Measurements from ENCODE around the gene RRP1. TPM values are rescaled to one million over a fixed set of nuclear protein-coding genes. Genes with fewer than 3 reads are reported as not detected.
"Not testable (repeated sequence)": the region's sequence is repeated elsewhere in the genome, so short reads cannot be mapped to it uniquely, and the experiment has no call there.

The RRP1 gene
- total RNA-seq, 2 donors from 2014 or later = 5.7 to 10.0 TPM

DNA sequence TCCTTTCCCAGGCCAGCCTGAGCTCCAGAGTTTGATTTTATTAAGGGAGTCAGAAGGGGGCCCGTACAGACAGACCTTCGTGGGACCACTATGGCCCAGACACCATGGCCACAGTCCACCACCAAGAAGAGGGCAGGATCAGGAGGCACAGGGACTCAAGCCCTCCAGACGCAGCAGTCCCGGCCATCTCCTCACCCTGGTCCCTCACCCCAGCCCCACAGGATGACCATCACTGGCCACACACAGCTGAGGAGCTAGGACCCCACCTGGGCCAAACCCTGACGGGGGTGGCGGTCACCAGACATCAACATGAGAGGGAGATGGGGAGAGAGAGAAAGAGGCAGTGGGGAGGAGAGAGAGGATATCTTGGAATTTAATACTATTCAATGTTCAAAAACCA, 46.5 kb downstream of the RRP1 start:
- Histone ChIP-seq H3K4me1 (no peaks in the 10 kb centered on the region), H3K4me3 (no peak overlapping the region), H3K9me3 (no peaks in the 10 kb centered on the region), H3K27me3 (no peaks in the 10 kb centered on the region), H3K27ac (no peak overlapping the region), H3K36me3 (no peaks in the 10 kb centered on the region)
- no peak for TF ChIP-seq CTCF (IDR thresholded peaks at IDR 0.05)
- no peak for DNase-seq (ENCODE audit: low spot score)

DNA sequence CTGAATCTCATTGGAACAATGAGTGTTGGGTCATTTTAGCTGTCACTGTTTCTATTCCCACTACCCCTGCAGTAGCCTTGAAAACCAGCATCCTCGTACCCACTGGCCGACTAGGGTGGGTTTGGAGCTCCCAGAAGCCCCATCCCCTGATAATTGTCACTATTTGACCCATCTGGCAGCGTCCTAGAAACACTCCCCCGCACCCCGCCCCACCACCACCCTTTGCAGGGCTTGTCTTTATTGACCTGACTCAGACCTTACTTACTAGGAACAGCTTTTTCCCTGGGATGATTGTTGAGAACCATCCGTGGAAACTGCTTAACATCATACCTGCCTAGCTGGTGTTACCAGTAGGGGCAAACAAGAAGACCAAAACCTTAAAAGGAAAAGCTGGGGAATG, 47.2 kb downstream of the RRP1 start:
- H3K4me1 ChIP-seq = no peaks in the 10 kb centered on the region
- no peak overlapping the region for H3K27ac ChIP-seq
- no peaks in the 10 kb centered on the region for H3K27me3 ChIP-seq
- no peaks in the 10 kb centered on the region for H3K9me3 ChIP-seq
- H3K36me3 ChIP-seq = no peaks in the 10 kb centered on the region
- no peak for DNase-seq (ENCODE audit: low spot score)
- no peak overlapping the region for H3K4me3 ChIP-seq
- TF ChIP-seq CTCF (IDR thresholded peaks at IDR 0.05) = no peak

GRCh38 chr21:43840259-43840658, 50.9 kb downstream of the RRP1 start:
- no peaks in the 10 kb centered on the region for H3K36me3 ChIP-seq
- no peak for DNase-seq (ENCODE audit: low spot score)
- TF ChIP-seq CTCF (IDR thresholded peaks at IDR 0.05) = no peak
- no peak overlapping the region for H3K4me3 ChIP-seq
- no peaks in the 10 kb centered on the region for H3K4me1 ChIP-seq
- H3K27ac ChIP-seq = no peak overlapping the region
- H3K9me3 ChIP-seq = no peaks in the 10 kb centered on the region
- H3K27me3 ChIP-seq = no peaks in the 10 kb centered on the region

DNA sequence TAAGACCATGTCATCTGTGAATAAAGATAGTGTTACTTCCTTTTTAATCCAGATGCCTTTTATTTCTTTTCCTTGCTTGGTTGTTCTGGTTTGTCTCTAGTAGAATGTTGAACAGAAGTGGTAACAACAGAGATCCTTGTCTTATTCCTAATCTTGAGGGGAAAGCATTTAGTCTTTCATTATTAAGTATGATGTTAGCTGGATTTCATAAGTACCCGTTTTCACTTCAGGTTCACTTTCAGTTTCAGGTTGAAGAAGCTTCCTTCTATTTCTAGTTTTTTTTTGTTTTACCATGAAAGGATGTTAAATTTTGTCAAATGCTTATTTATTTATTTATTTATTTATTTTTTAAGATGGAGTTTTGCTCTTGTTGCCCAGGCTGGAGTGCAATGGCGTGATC, 53.4 kb downstream of the RRP1 start:
- Histone ChIP-seq H3K4me1 (no peaks in the 10 kb centered on the region), H3K9me3 (no peaks in the 10 kb centered on the region), H3K36me3 (no peaks in the 10 kb centered on the region), H3K4me3 (no peak overlapping the region), H3K27ac (no peak overlapping the region), H3K27me3 (no peaks in the 10 kb centered on the region)
- TF ChIP-seq CTCF (IDR thresholded peaks at IDR 0.05) = no peak
- DNase-seq (ENCODE audit: low spot score) = no peak

GRCh38 chr21:43844906-43845305, 55.5 kb downstream of the RRP1 start:
- H3K27me3 ChIP-seq; H3K4me3 ChIP-seq; DNase-seq (ENCODE audit: low spot score); H3K9me3 ChIP-seq; H3K36me3 ChIP-seq; H3K4me1 ChIP-seq; H3K27ac ChIP-seq: not testable (repeated sequence)

GRCh38 chr21:43845386-43845785, 56.0 kb downstream of the RRP1 start:
- no peaks in the 10 kb centered on the region for H3K4me1 ChIP-seq
- TF ChIP-seq CTCF (IDR thresholded peaks at IDR 0.05) = no peak
- no peaks in the 10 kb centered on the region for H3K27me3 ChIP-seq
- DNase-seq (ENCODE audit: low spot score) = no peak
- no peak overlapping the region for H3K27ac ChIP-seq
- H3K4me3 ChIP-seq = no peak overlapping the region
- H3K36me3 ChIP-seq = no peaks in the 10 kb centered on the region
- no peaks in the 10 kb centered on the region for H3K9me3 ChIP-seq
